Activated B cell treated with CpG ODN at 0.5 μM for 24 hours (primary cell): ENCODE results near the gene PRR13. TPM values are rescaled to one million over a fixed set of nuclear protein-coding genes. Genes with fewer than 3 reads are reported as not detected.
A peak's percentile ranks its signal among the peaks of the same experiment; 100 is the strongest.

Experiments
- ATAC-seq: fragments of 200-7000 bp; cut with Tn5 transposase; one replicate; pipeline ENCODE4 v1.10.0; 2021; ENCODE audit warnings: low read depth, mild to moderate bottlenecking, moderate library complexity
- CTCF ChIA-PET: fragments of 350-600 bp; sonication (Branson Sonifier 250); formaldehyde crosslinking; loops from one replicate; lab custom pipeline; 2021; ENCODE audit warnings: antibody characterized with exemption; lab: Charles Lee
- POLR2A ChIA-PET: fragments of 350-600 bp; sonication (Branson Sonifier 250); formaldehyde crosslinking; loops from one replicate; lab custom pipeline; 2021; ENCODE audit warnings: antibody characterized with exemption; lab: Charles Lee
- DNase-seq: peaks from one replicate; pipeline ENCODE4 v3.0.0; 2022
- H3K27ac Mint-ChIP-seq: one replicate; pipeline ENCODE4 v1.8.0; 2020; ENCODE audit warnings: mixed read lengths
- H3K27me3 Mint-ChIP-seq: one replicate; pipeline ENCODE4 v1.8.0; 2021; ENCODE audit warnings: mixed read lengths
- H3K36me3 Mint-ChIP-seq: one replicate; pipeline ENCODE4 v1.8.0; 2021; ENCODE audit warnings: low read depth, mixed read lengths
- H3K4me1 Mint-ChIP-seq: one replicate; pipeline ENCODE4 v1.8.0; 2021; ENCODE audit warnings: mixed read lengths
- H3K4me3 Mint-ChIP-seq: one replicate; pipeline ENCODE4 v1.8.0; 2020; ENCODE audit warnings: mild to moderate bottlenecking, mixed read lengths
- H3K9me3 Mint-ChIP-seq: one replicate; pipeline ENCODE4 v1.8.0; 2020; ENCODE audit warnings: mixed read lengths
- intact Hi-C: fragments of 100-400 bp; cut with micrococcal nuclease; formaldehyde crosslinking; loops from one replicate; pipeline ENCODE4 v1.15.1; 2024
- total RNA-seq: library from RNA; stranded (reverse); gene quantifications from 2 replicates; pipeline ENCODE4 v1.2.3, GENCODE V29; 2022
- TF ChIP-seq, protein P1 (sequence below): fragments of 200-600 bp; IDR thresholded peaks from one replicate; pipeline ENCODE4 v1.8.0; 2022; ENCODE audit warnings: antibody characterized with exemption, mild to moderate bottlenecking

PRR13 gene
- total RNA-seq, 1 donor from 2014 or later: 266 TPM

DNA sequence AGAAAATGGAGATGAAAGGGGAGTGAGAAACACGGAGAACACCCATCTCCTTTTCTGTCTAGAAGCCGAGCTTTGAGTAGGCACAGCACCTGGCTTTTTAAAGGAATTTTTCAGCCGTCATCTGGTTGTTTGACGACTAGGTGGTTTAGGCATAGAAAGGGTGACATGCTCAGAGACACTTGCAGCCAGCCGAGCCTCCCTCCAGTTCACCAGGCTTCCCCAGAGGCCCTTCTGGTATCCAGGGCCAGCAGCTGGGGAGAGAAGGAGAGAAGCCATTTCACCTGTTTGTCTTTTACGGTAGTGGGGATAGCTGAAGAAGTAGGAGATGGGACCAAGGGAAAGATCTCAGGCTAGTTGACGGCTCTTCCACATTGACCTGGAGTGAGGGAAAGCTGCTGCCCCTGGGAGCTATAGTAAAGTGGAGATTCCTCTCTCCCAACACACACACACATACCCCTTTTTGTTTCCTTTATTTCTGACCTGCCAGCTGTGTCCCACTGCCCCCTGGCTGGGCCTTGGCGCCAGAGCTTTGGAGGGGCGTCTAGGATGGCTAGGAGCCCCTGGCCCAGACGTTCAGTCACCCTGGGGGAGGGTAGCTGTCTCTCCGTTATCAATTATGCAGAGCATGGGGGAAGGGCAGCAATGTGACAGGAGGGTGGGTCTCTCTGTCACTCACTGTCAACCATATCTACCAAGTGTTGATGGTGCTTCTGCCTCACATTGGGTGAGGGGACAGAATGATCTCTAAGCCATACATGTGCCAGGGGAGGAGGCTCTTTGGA is 52.3 kb downstream of the PRR13 start:
- H3K27ac Mint-ChIP-seq: peak overlapping the region; percentile 84
- H3K4me1 Mint-ChIP-seq: peaks cover 28% of the 10 kb centered on the region
- ChIA-PET POLR2A (interaction anchor here (0.6 to 3.5 kb wide), 5 partner anchors 8 to 52 kb away, joined by 3 to 18 read pairs (median 4); partner anchors contain the start of genes PRR13 and TARBP2), CTCF (interaction anchor here (1.0 to 1.4 kb wide), 4 partner anchors 12 to 170 kb away, joined by 3 to 7 read pairs (median 4); no protein-coding TSS in a partner anchor)
- H3K9me3 Mint-ChIP-seq: no peaks in the 10 kb centered on the region
- intact Hi-C loops: loop anchor here (1.0 to 2.0 kb wide), 3 partner anchors 8 to 173 kb away; partner anchors contain the start of genes AAAS, PRR13 and TARBP2
- peak overlapping the region; percentile 87 for H3K4me3 Mint-ChIP-seq
- H3K27me3 Mint-ChIP-seq: no peaks in the 10 kb centered on the region
- H3K36me3 Mint-ChIP-seq: no peaks in the 10 kb centered on the region
- ATAC-seq (no peak), DNase-seq (no peak)
- TF ChIP-seq, protein P1, sequence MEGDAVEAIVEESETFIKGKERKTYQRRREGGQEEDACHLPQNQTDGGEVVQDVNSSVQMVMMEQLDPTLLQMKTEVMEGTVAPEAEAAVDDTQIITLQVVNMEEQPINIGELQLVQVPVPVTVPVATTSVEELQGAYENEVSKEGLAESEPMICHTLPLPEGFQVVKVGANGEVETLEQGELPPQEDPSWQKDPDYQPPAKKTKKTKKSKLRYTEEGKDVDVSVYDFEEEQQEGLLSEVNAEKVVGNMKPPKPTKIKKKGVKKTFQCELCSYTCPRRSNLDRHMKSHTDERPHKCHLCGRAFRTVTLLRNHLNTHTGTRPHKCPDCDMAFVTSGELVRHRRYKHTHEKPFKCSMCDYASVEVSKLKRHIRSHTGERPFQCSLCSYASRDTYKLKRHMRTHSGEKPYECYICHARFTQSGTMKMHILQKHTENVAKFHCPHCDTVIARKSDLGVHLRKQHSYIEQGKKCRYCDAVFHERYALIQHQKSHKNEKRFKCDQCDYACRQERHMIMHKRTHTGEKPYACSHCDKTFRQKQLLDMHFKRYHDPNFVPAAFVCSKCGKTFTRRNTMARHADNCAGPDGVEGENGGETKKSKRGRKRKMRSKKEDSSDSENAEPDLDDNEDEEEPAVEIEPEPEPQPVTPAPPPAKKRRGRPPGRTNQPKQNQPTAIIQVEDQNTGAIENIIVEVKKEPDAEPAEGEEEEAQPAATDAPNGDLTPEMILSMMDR: no peak

Other genes starting within 250 kb of the PRR13 start
- 137 and 139 TPM in 2 replicates for gene ITGB7, start 234.5 kb upstream of the PRR13 start, total RNA-seq
- 5.5 and 7.5 TPM in 2 replicates for gene RARG, start 209.5 kb upstream of the PRR13 start, total RNA-seq
- 6.2 and 8.2 TPM in 2 replicates for gene ESPL1, start 173.4 kb upstream of the PRR13 start, total RNA-seq
- 486 and 578 TPM in 2 replicates for gene PFDN5, start 146.2 kb upstream of the PRR13 start, total RNA-seq
- 59.1 and 65.3 TPM in 2 replicates for gene MYG1, start 142.0 kb upstream of the PRR13 start, total RNA-seq
- gene AAAS, start 120.1 kb upstream of the PRR13 start, total RNA-seq: 57.3 and 72.1 TPM in 2 replicates
- not detected in 2 replicates for gene SP7, start 105.4 kb upstream of the PRR13 start, total RNA-seq
- 99.2 and 102 TPM in 2 replicates for gene SP1, start 61.6 kb upstream of the PRR13 start, total RNA-seq
- not detected in 2 replicates for gene AMHR2, start 17.9 kb upstream of the PRR13 start, total RNA-seq
- gene PCBP2, start 10.4 kb downstream of the PRR13 start, total RNA-seq: 841 and 853 TPM in 2 replicates
- gene MAP3K12, start 57.7 kb downstream of the PRR13 start, total RNA-seq: 3.6 and 6.0 TPM in 2 replicates
- gene TARBP2, start 59.5 kb downstream of the PRR13 start, total RNA-seq: 45.7 and 49.6 TPM in 2 replicates
- not detected in 2 replicates for gene NPFF, start 65.8 kb downstream of the PRR13 start, total RNA-seq
- gene ATF7, start 184.6 kb downstream of the PRR13 start, total RNA-seq: 29.5 and 36.8 TPM in 2 replicates
- gene ATP5MC2, start 234.3 kb downstream of the PRR13 start, total RNA-seq: 330 and 354 TPM in 2 replicates